GM23338 (cell line): Measurements from ENCODE around the gene BCDIN3D. TPM values are rescaled to one million over a fixed set of nuclear protein-coding genes. Genes with fewer than 3 reads are reported as not detected.

ENCODE experiments used
- ATAC-seq: fragments of 200-7000 bp; cut with Tn5 transposase; 3 replicates; pipeline ENCODE4 v1.9.1; 2020
- DNase-seq: peaks from one replicate; pipeline ENCODE4 v3.0.0-alpha.2; 2015; ENCODE audit warnings: low spot score
- H2AFZ ChIP-seq: fragments of 200-600 bp; sonication (generic); 2 replicates; pipeline ENCODE4 v1.8.0; 2016; ENCODE audit warnings: antibody characterized with exemption, mild to moderate bottlenecking, moderate library complexity
- H3F3A ChIP-seq: fragments of 200-600 bp; sonication (generic); replicated peaks from 2 replicates; pipeline ENCODE4 v1.8.0; 2017; ENCODE audit warnings: antibody characterized with exemption, mixed run types, low read depth
- H3K27ac ChIP-seq: fragments of 200-600 bp; sonication (generic); 2 replicates; pipeline ENCODE4 v1.6.1; 2016; ENCODE audit warnings: low read depth
- H3K27me3 ChIP-seq: fragments of 200-600 bp; sonication (generic); 2 replicates; pipeline ENCODE4 v1.8.0; 2016; ENCODE audit warnings: mild to moderate bottlenecking, mixed run types, moderate library complexity; ENCODE audit not compliant: insufficient read depth
- H3K36me3 ChIP-seq: fragments of 200-600 bp; sonication (generic); 2 replicates; pipeline ENCODE4 v1.8.0; 2016; ENCODE audit warnings: mild to moderate bottlenecking; ENCODE audit not compliant: insufficient read depth
- H3K4me1 ChIP-seq: fragments of 200-600 bp; sonication (generic); 2 replicates; pipeline ENCODE4 v1.8.0; 2016; ENCODE audit warnings: mild to moderate bottlenecking, moderate library complexity; ENCODE audit not compliant: insufficient read depth
- H3K4me2 ChIP-seq: fragments of 200-600 bp; sonication (generic); 2 replicates; pipeline ENCODE4 v1.7.1; 2017; ENCODE audit warnings: mixed run types
- H3K4me3 ChIP-seq: fragments of 200-600 bp; sonication (generic); 2 replicates; pipeline ENCODE4 v1.6.1; 2016; ENCODE audit warnings: mixed run types
- H3K79me2 ChIP-seq: fragments of 200-600 bp; sonication (generic); replicated peaks from 2 replicates; pipeline ENCODE4 v1.8.0; 2017; ENCODE audit warnings: mild to moderate bottlenecking; ENCODE audit not compliant: insufficient read depth
- H3K9me2 ChIP-seq: fragments of 200-600 bp; sonication (generic); 2 replicates; pipeline ENCODE4 v1.8.0; 2017; ENCODE audit not compliant: insufficient read depth
- H4K20me1 ChIP-seq: fragments of 200-600 bp; sonication (generic); replicated peaks from 2 replicates; pipeline ENCODE4 v1.8.0; 2017; ENCODE audit warnings: mild to moderate bottlenecking; ENCODE audit not compliant: insufficient read depth
- H3K27ac Mint-ChIP-seq: 2 replicates; pipeline ENCODE4 v1.8.0; 2020; ENCODE audit warnings: inconsistent platforms, mild to moderate bottlenecking, moderate library complexity, mixed read lengths
- H3K27me3 Mint-ChIP-seq: 3 replicates; pipeline ENCODE4 v1.8.0; 2022; ENCODE audit warnings: low read depth, mild to moderate bottlenecking, moderate library complexity, mixed read lengths, inconsistent platforms; ENCODE audit not compliant: insufficient read depth, poor library complexity
- H3K36me3 Mint-ChIP-seq: 3 replicates; pipeline ENCODE4 v1.8.0; 2021; ENCODE audit warnings: low read depth, mild to moderate bottlenecking, inconsistent platforms, moderate library complexity, mixed read lengths
- H3K4me1 Mint-ChIP-seq: 3 replicates; pipeline ENCODE4 v1.8.0; 2020; ENCODE audit warnings: mild to moderate bottlenecking, inconsistent platforms, mixed read lengths
- H3K4me3 Mint-ChIP-seq: 3 replicates; pipeline ENCODE4 v1.8.0; 2021; ENCODE audit warnings: moderate library complexity, mild to moderate bottlenecking, inconsistent platforms, mixed read lengths
- H3K9me3 Mint-ChIP-seq: 3 replicates; pipeline ENCODE4 v1.8.0; 2020; ENCODE audit warnings: moderate library complexity, mild to moderate bottlenecking, inconsistent platforms, mixed read lengths
- CTCF ChIP-seq, 2 experiments: fragments of 200-600 bp in 1 of 2; sonication (generic) in 1 of 2; conservative IDR thresholded peaks; 2 replicates each; pipeline versions ENCODE4 v1.5.1 to v1.6.1; 2016 to 2017; ENCODE audit warnings: antibody characterized with exemption in 2 of 2, low read depth in 2 of 2, mild to moderate bottlenecking in 2 of 2, moderate library complexity in 1 of 2
- ETS1 ChIP-seq: IDR thresholded peaks from 2 replicates; pipeline ENCODE4 v1.6.1; 2016; ENCODE audit warnings: antibody characterized with exemption
- EZH2 ChIP-seq: fragments of 200-600 bp; sonication (generic); IDR thresholded peaks from one replicate; pipeline ENCODE4 v1.8.0; 2017; ENCODE audit warnings: antibody characterized with exemption, mild to moderate bottlenecking, low read depth; ENCODE audit not compliant: unreplicated experiment
- EZH2phosphoT487 ChIP-seq: fragments of 200-600 bp; sonication (generic); IDR thresholded peaks from one replicate; pipeline ENCODE4 v1.8.1; 2018; ENCODE audit warnings: antibody characterized with exemption; ENCODE audit not compliant: unreplicated experiment
- JUNB ChIP-seq: IDR thresholded peaks from one replicate; pipeline ENCODE4 v1.6.1; 2016; ENCODE audit warnings: antibody characterized with exemption; ENCODE audit not compliant: unreplicated experiment
- NANOG ChIP-seq: IDR thresholded peaks from 2 replicates; pipeline ENCODE4 v1.6.1; 2016; ENCODE audit warnings: antibody characterized with exemption, borderline replicate concordance
- POLR2AphosphoS5 ChIP-seq: IDR thresholded peaks from 2 replicates; pipeline ENCODE4 v1.6.1; 2016; ENCODE audit warnings: antibody characterized with exemption, low read depth
- STAT1 ChIP-seq: IDR thresholded peaks from one replicate; pipeline ENCODE4 v1.6.1; 2016; ENCODE audit warnings: antibody characterized with exemption; ENCODE audit not compliant: unreplicated experiment
- ZNF114 ChIP-seq: fragments of 250-450 bp; sonication (Bioruptor Pico); IDR thresholded peaks from 2 replicates; pipeline ENCODE4 v1.5.0; 2020; ENCODE audit warnings: mild to moderate bottlenecking, moderate library complexity
- ZNF331 ChIP-seq: fragments of 250-450 bp; sonication (Bioruptor Pico); IDR thresholded peaks from 2 replicates; pipeline ENCODE4 v1.5.0; 2020; ENCODE audit warnings: low read depth, mild to moderate bottlenecking, moderate library complexity
- polyA plus RNA-seq: library from polyadenylated mRNA; unstranded; fragments of >200 nt; fragmentation: Nextera tagmentation; extraction: Ambion mirVana; gene quantifications from 2 replicates; pipeline ENCODE4 v1.2.1, GENCODE V29; 2016
- total RNA-seq: library from RNA; depleted of rRNA; stranded (reverse); fragments of >200 nt; shearing (Covaris generic); gene quantifications from 2 replicates; pipeline ENCODE4 v1.2.3, GENCODE V29; 2014
- TF ChIP-seq, protein P1 (sequence below): fragments of 250-450 bp; sonication (Bioruptor Pico); IDR thresholded peaks from 2 replicates; pipeline ENCODE4 v1.5.0; 2020; ENCODE audit warnings: mild to moderate bottlenecking, moderate library complexity

The BCDIN3D gene
- total and polyA plus RNA-seq, 2 experiments from 2014 or later = 1.4 to 1.8 TPM

- ATAC-seq = no peak
- Histone ChIP-seq H3K27ac (no peak overlapping the region), H3K4me1 (peaks cover 18% of the 10 kb centered on the region), H3K79me2 (peaks cover 18% of the 10 kb centered on the region; the same call in 1 of the 2 replicates), H3K9me2 (no peaks in the 10 kb centered on the region), H3K36me3 (0 out of 2 replicates have a peak, but pooled peaks cover 6% of the 10 kb centered on the region), H3F3A (no peaks in the 10 kb centered on the region), H3K27me3 (no peaks in the 10 kb centered on the region), H2AFZ (no peak overlapping the region), H3K4me2 (no peak overlapping the region), H4K20me1 (peaks cover 3% of the 10 kb centered on the region), H3K4me3 (no peak overlapping the region)
- peaks cover 18% of the 10 kb centered on the region for H3K36me3 Mint-ChIP-seq
- peaks cover 23% of the 10 kb centered on the region for H3K4me1 Mint-ChIP-seq
- no peak for DNase-seq
- TF ChIP-seq STAT1 (no peak), EZH2 (no peak), ZNF114 (CRISPR knock-in tag) (no peak)
- H3K4me3 Mint-ChIP-seq = no peak overlapping the region
- peaks cover 11% of the 10 kb centered on the region for H3K27me3 Mint-ChIP-seq
- H3K27ac Mint-ChIP-seq = no peak overlapping the region
- H3K9me3 Mint-ChIP-seq = no peaks in the 10 kb centered on the region
Observed at GRCh38 chr12:49804821-49805220, 38.1 kb downstream of the BCDIN3D start.

DNA sequence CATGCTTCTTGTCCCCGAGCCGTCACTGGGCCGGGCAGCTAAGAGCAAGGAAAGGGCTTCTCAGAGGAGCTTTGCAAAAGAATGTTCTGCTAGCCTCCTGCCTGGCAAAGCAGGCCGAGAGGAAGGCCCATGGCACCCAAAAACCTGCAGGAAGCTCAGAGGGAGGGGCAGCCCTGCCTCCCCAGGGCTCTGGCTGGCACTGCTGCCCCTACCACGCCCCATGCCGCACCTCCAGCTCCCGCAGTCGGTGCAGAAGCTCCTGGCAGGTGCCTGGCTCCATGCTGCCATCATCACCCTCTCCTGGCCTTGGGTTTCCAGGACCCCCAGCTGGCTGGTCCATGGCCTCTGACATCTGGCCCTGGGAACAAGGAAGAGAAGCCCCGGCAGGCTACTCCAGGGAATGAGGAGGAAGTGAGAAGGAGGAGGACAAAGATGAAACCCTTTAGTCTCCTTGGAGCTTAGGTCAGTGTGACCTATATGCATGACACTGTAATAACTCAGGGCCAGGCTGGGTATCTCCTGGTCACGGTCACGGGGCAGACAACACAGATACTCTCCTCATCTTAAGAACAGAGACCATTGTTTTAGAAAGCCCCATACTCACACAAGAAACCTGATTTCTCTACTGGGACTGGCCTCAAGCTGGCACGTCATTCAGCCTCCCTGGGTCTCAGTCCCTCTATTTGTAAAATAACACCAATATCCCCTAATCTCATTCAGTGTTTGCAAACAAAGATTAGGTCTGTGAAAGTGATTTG, 39.0 kb downstream of the BCDIN3D start:
- Histone ChIP-seq H3K9me2 (no peaks in the 10 kb centered on the region), H3K4me1 (peaks cover 8% of the 10 kb centered on the region), H3K27ac (no peak overlapping the region), H2AFZ (no peak overlapping the region), H4K20me1 (peaks cover 3% of the 10 kb centered on the region), H3K4me3 (no peak overlapping the region), H3K36me3 (0 out of 2 replicates have a peak, but pooled peaks cover 6% of the 10 kb centered on the region), H3F3A (no peaks in the 10 kb centered on the region), H3K27me3 (no peaks in the 10 kb centered on the region), H3K79me2 (peaks cover 15% of the 10 kb centered on the region; the same call in 1 of the 2 replicates), H3K4me2 (no peak overlapping the region)
- ATAC-seq = no peak
- Mint-ChIP-seq H3K9me3 (no peaks in the 10 kb centered on the region), H3K36me3 (peaks cover 25% of the 10 kb centered on the region), H3K27me3 (peaks cover 9% of the 10 kb centered on the region), H3K4me3 (no peak overlapping the region), H3K27ac (no peak overlapping the region), H3K4me1 (peaks cover 14% of the 10 kb centered on the region)
- no peak for DNase-seq
- TF ChIP-seq ZNF114 (CRISPR knock-in tag) (no peak), NANOG (no peak), ETS1 (no peak), CTCF (conservative IDR thresholded peaks at IDR 0.05; ENCODE audit: low read depth in 2 of 2) (no peak), ZNF331 (no peak), POLR2AphosphoS5 (no peak), EZH2phosphoT487 (no peak), JUNB (no peak), EZH2 (no peak)
- TF ChIP-seq, protein P1, sequence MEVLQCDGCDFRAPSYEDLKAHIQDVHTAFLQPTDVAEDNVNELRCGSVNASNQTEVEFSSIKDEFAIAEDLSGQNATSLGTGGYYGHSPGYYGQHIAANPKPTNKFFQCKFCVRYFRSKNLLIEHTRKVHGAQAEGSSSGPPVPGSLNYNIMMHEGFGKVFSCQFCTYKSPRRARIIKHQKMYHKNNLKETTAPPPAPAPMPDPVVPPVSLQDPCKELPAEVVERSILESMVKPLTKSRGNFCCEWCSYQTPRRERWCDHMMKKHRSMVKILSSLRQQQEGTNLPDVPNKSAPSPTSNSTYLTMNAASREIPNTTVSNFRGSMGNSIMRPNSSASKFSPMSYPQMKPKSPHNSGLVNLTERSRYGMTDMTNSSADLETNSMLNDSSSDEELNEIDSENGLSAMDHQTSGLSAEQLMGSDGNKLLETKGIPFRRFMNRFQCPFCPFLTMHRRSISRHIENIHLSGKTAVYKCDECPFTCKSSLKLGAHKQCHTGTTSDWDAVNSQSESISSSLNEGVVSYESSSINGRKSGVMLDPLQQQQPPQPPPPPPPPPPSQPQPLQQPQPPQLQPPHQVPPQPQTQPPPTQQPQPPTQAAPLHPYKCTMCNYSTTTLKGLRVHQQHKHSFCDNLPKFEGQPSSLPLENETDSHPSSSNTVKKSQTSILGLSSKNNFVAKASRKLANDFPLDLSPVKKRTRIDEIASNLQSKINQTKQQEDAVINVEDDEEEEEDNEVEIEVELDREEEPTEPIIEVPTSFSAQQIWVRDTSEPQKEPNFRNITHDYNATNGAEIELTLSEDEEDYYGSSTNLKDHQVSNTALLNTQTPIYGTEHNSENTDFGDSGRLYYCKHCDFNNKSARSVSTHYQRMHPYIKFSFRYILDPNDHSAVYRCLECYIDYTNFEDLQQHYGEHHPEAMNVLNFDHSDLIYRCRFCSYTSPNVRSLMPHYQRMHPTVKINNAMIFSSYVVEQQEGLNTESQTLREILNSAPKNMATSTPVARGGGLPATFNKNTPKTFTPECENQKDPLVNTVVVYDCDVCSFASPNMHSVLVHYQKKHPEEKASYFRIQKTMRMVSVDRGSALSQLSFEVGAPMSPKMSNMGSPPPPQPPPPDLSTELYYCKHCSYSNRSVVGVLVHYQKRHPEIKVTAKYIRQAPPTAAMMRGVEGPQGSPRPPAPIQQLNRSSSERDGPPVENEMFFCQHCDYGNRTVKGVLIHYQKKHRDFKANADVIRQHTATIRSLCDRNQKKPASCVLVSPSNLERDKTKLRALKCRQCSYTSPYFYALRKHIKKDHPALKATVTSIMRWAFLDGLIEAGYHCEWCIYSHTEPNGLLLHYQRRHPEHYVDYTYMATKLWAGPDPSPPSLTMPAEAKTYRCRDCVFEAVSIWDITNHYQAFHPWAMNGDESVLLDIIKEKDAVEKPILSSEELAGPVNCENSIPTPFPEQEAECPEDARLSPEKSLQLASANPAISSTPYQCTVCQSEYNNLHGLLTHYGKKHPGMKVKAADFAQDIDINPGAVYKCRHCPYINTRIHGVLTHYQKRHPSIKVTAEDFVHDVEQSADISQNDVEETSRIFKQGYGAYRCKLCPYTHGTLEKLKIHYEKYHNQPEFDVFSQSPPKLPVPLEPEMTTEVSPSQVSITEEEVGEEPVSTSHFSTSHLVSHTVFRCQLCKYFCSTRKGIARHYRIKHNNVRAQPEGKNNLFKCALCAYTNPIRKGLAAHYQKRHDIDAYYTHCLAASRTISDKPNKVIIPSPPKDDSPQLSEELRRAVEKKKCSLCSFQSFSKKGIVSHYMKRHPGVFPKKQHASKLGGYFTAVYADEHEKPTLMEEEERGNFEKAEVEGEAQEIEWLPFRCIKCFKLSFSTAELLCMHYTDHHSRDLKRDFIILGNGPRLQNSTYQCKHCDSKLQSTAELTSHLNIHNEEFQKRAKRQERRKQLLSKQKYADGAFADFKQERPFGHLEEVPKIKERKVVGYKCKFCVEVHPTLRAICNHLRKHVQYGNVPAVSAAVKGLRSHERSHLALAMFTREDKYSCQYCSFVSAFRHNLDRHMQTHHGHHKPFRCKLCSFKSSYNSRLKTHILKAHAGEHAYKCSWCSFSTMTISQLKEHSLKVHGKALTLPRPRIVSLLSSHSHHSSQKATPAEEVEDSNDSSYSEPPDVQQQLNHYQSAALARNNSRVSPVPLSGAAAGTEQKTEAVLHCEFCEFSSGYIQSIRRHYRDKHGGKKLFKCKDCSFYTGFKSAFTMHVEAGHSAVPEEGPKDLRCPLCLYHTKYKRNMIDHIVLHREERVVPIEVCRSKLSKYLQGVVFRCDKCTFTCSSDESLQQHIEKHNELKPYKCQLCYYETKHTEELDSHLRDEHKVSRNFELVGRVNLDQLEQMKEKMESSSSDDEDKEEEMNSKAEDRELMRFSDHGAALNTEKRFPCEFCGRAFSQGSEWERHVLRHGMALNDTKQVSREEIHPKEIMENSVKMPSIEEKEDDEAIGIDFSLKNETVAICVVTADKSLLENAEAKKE (CRISPR knock-in tag) = no peak
